H4 (cell line): ENCODE data around the gene RBMS1. TPM values are rescaled to one million over a fixed set of nuclear protein-coding genes. Genes with fewer than 3 reads are reported as not detected.
A peak's percentile ranks its signal among the peaks of the same experiment; 100 is the strongest.

Source experiments
- DNase-seq: peaks from one replicate; pipeline ENCODE4 v3.0.0-alpha.2; 2015; ENCODE audit warnings: low spot score
- total RNA-seq: library from RNA; depleted of rRNA; stranded (reverse); fragments of >200 nt; shearing (Covaris generic); gene quantifications from 2 replicates; pipeline ENCODE4 v1.2.3, GENCODE V29; 2014

Gene RBMS1
- total RNA-seq, 1 experiment from 2014 or later: 42.2 TPM

GRCh38 chr2:160253440-160254188 is 240.0 kb downstream of the RBMS1 start:
- no peak for DNase-seq

GRCh38 chr2:160252900-160253299 is 240.7 kb downstream of the RBMS1 start:
- no peak for DNase-seq

- peak; percentile 23 for DNase-seq
Measured at GRCh38 chr2:160252278-160252887, 241.2 kb downstream of the RBMS1 start.

- no peak for DNase-seq
Measured at GRCh38 chr2:160251569-160251968, 242.0 kb downstream of the RBMS1 start.

GRCh38 chr2:160249876-160250275 is 243.7 kb downstream of the RBMS1 start:
- DNase-seq: no peak

GRCh38 chr2:160247296-160248035 is 246.1 kb downstream of the RBMS1 start:
- no peak for DNase-seq

GRCh38 chr2:160246356-160246755 is 247.3 kb downstream of the RBMS1 start:
- DNase-seq: peak; percentile 27

- DNase-seq: no peak
Measured at GRCh38 chr2:160245614-160246155, 247.9 kb downstream of the RBMS1 start.

- DNase-seq: no peak
Measured at GRCh38 chr2:160242893-160243564, 250.6 kb downstream of the RBMS1 start.

- DNase-seq: peak; percentile 87
Measured at GRCh38 chr2:160241251-160242137, 252.1 kb downstream of the RBMS1 start.

GRCh38 chr2:160239436-160239835 is 254.2 kb downstream of the RBMS1 start:
- no peak for DNase-seq

GRCh38 chr2:160238392-160238791 is 255.2 kb downstream of the RBMS1 start:
- no peak for DNase-seq

GRCh38 chr2:160232905-160233475 is 260.6 kb downstream of the RBMS1 start:
- DNase-seq: no peak

- no peak for DNase-seq
Measured at GRCh38 chr2:160229591-160229990, 264.0 kb downstream of the RBMS1 start.

GRCh38 chr2:160228141-160228917 is 265.3 kb downstream of the RBMS1 start:
- DNase-seq: peak; percentile 53

GRCh38 chr2:160227293-160227915 is 266.2 kb downstream of the RBMS1 start:
- no peak for DNase-seq

GRCh38 chr2:160226367-160226766 is 267.2 kb downstream of the RBMS1 start:
- DNase-seq: no peak

GRCh38 chr2:160225722-160226121 is 267.9 kb downstream of the RBMS1 start:
- no peak for DNase-seq

GRCh38 chr2:160224507-160224906 is 269.1 kb downstream of the RBMS1 start:
- DNase-seq: no peak
